WTC11 (cell line): ENCODE data around the gene RAB15. TPM values are rescaled to one million over a fixed set of nuclear protein-coding genes. Genes with fewer than 3 reads are reported as not detected.

Experiments used
- ATAC-seq: fragments of 200-7000 bp; cut with Tn5 transposase; 2 replicates; pipeline ENCODE4 v1.10.0; 2021; ENCODE audit warnings: mild to moderate bottlenecking, moderate library complexity
- CTCF ChIA-PET: fragments of 300-600 bp; sonication (Branson Sonifier 250); formaldehyde crosslinking; loops from one replicate; lab custom pipeline; 2021; ENCODE audit warnings: antibody characterized with exemption; lab: Charles Lee
- POLR2A ChIA-PET: fragments of 350-600 bp; sonication (Branson Sonifier 250); formaldehyde crosslinking; loops from one replicate; lab custom pipeline; 2021; ENCODE audit warnings: antibody characterized with exemption; lab: Charles Lee
- DNase-seq: peaks from one replicate; pipeline ENCODE4 v3.0.0; 2021; ENCODE audit warnings: low spot score
- H3K27ac Mint-ChIP-seq: 2 replicates; pipeline ENCODE4 v1.8.0; 2021; ENCODE audit warnings: mixed read lengths
- H3K27me3 Mint-ChIP-seq: 2 replicates; pipeline ENCODE4 v1.8.0; 2021; ENCODE audit warnings: low read depth, mild to moderate bottlenecking, moderate library complexity, mixed read lengths
- H3K36me3 Mint-ChIP-seq: 2 replicates; pipeline ENCODE4 v1.8.0; 2021; ENCODE audit warnings: mixed read lengths
- H3K4me1 Mint-ChIP-seq: 2 replicates; pipeline ENCODE4 v1.8.0; 2022; ENCODE audit warnings: mixed read lengths
- H3K4me3 Mint-ChIP-seq: 2 replicates; pipeline ENCODE4 v1.8.0; 2021; ENCODE audit warnings: mild to moderate bottlenecking, moderate library complexity, mixed read lengths
- H3K9me3 Mint-ChIP-seq: 2 replicates; pipeline ENCODE4 v1.8.0; 2021; ENCODE audit warnings: mixed read lengths
- ATF1 ChIP-seq: sonication (generic); formaldehyde crosslinking; IDR thresholded peaks from 2 replicates; pipeline ENCODE4 v1.8.1; 2023; ENCODE audit warnings: mild to moderate bottlenecking, moderate library complexity, missing genetic modification reagents
- ATF3 ChIP-seq: sonication (generic); formaldehyde crosslinking; conservative IDR thresholded peaks from 2 replicates; pipeline ENCODE4 v1.8.1; 2022; ENCODE audit warnings: mild to moderate bottlenecking, missing genetic modification reagents
- CDX4 ChIP-seq: fragments of 250-450 bp; sonication (Bioruptor Pico); IDR thresholded peaks from 2 replicates; pipeline ENCODE4 v1.9.0; 2021; ENCODE audit warnings: moderate library complexity, mild to moderate bottlenecking, inconsistent platforms, borderline replicate concordance
- GTF2I ChIP-seq: fragments of 250-450 bp; sonication (Bioruptor Pico); conservative IDR thresholded peaks from 2 replicates; pipeline ENCODE4 v1.4.0; 2021; ENCODE audit warnings: mild to moderate bottlenecking
- HMGA2 ChIP-seq: fragments of 250-450 bp; sonication (Bioruptor Pico); IDR thresholded peaks from 2 replicates; pipeline ENCODE4 v1.4.0; 2021; ENCODE audit warnings: mild to moderate bottlenecking, moderate library complexity
- MLX ChIP-seq: sonication (generic); formaldehyde crosslinking; IDR thresholded peaks from 2 replicates; pipeline ENCODE4 v1.8.1; 2023; ENCODE audit warnings: mild to moderate bottlenecking, missing genetic modification reagents, moderate library complexity
- NR1H2 ChIP-seq: sonication (generic); formaldehyde crosslinking; IDR thresholded peaks from 2 replicates; pipeline ENCODE4 v1.9.0; 2021; ENCODE audit warnings: mild to moderate bottlenecking, moderate library complexity, missing genetic modification reagents
- NR2C2 ChIP-seq: sonication (generic); formaldehyde crosslinking; IDR thresholded peaks from 2 replicates; pipeline ENCODE4 v1.8.0; 2022; ENCODE audit warnings: mild to moderate bottlenecking, missing genetic modification reagents
- NR3C1 ChIP-seq: sonication (generic); formaldehyde crosslinking; conservative IDR thresholded peaks from 2 replicates; pipeline ENCODE4 v1.8.1; 2023; ENCODE audit warnings: low read depth, mild to moderate bottlenecking, missing genetic modification reagents
- PREB ChIP-seq: sonication (generic); formaldehyde crosslinking; IDR thresholded peaks from 2 replicates; pipeline ENCODE4 v1.8.1; 2022; ENCODE audit warnings: mild to moderate bottlenecking, missing genetic modification reagents, moderate library complexity, borderline replicate concordance
- RORB ChIP-seq: fragments of 250-450 bp; sonication (Bioruptor Pico); IDR thresholded peaks from 2 replicates; pipeline ENCODE4 v1.9.0; 2021; ENCODE audit warnings: mild to moderate bottlenecking
- TEAD1 ChIP-seq: sonication (generic); formaldehyde crosslinking; IDR thresholded peaks from 2 replicates; pipeline ENCODE4 v1.8.0; 2022; ENCODE audit warnings: mild to moderate bottlenecking, missing genetic modification reagents
- USF1 ChIP-seq: sonication (generic); formaldehyde crosslinking; IDR thresholded peaks from 2 replicates; pipeline ENCODE4 v1.8.0; 2022; ENCODE audit warnings: mild to moderate bottlenecking, missing genetic modification reagents
- ZBTB21 ChIP-seq: sonication (generic); formaldehyde crosslinking; IDR thresholded peaks from 2 replicates; pipeline ENCODE4 v1.8.1; 2023; ENCODE audit warnings: mild to moderate bottlenecking, missing genetic modification reagents, borderline replicate concordance
- ZBTB43 ChIP-seq: sonication (generic); formaldehyde crosslinking; IDR thresholded peaks from 2 replicates; pipeline ENCODE4 v1.8.1; 2023; ENCODE audit warnings: mild to moderate bottlenecking, missing genetic modification reagents
- ZMAT4 ChIP-seq: fragments of 250-450 bp; sonication (Bioruptor Pico); IDR thresholded peaks from 2 replicates; pipeline ENCODE4 v1.9.0; 2021; ENCODE audit warnings: mild to moderate bottlenecking
- ZNF121 ChIP-seq: sonication (generic); formaldehyde crosslinking; IDR thresholded peaks from 2 replicates; pipeline ENCODE4 v1.8.0; 2023; ENCODE audit warnings: missing genetic modification reagents
- ZNF281 ChIP-seq: sonication (generic); formaldehyde crosslinking; IDR thresholded peaks from 2 replicates; pipeline ENCODE4 v1.8.0; 2023; ENCODE audit warnings: mild to moderate bottlenecking, missing genetic modification reagents
- total RNA-seq: library from RNA; stranded (reverse); gene quantifications from 3 replicates; pipeline ENCODE4 v1.2.3, GENCODE V29; 2021

Gene RAB15
- total RNA-seq, 1 experiment from 2014 or later: 49.1 TPM

- Mint-ChIP-seq H3K27me3 (no peaks in the 10 kb centered on the region), H3K36me3 (peaks cover 23% of the 10 kb centered on the region), H3K4me1 (peaks cover 27% of the 10 kb centered on the region), H3K9me3 (no peaks in the 10 kb centered on the region), H3K4me3 (no peak overlapping the region), H3K27ac (no peak overlapping the region)
- POLR2A ChIA-PET: no interaction called here
- DNase-seq: no peak
- CTCF ChIA-PET: no interaction called here
- no peak for TF ChIP-seq ATF1 (CRISPR knock-in tag)
- TF ChIP-seq NR1H2 (CRISPR knock-in tag): no peak
- TF ChIP-seq RORB (CRISPR knock-in tag): no peak
- no peak for TF ChIP-seq ZBTB43 (CRISPR knock-in tag)
- TF ChIP-seq ZMAT4 (CRISPR knock-in tag): no peak
- TF ChIP-seq ZNF281 (CRISPR knock-in tag): no peak
- TF ChIP-seq ZBTB21 (CRISPR knock-in tag): no peak
- TF ChIP-seq NR2C2: no peak
- no peak for TF ChIP-seq USF1 (CRISPR knock-in tag)
- TF ChIP-seq CDX4: no peak
- TF ChIP-seq GTF2I (CRISPR knock-in tag): no peak
- no peak for TF ChIP-seq TEAD1 (CRISPR knock-in tag)
- TF ChIP-seq PREB (CRISPR knock-in tag): no peak
- no peak for TF ChIP-seq ATF3
- TF ChIP-seq ZNF121: no peak
- TF ChIP-seq HMGA2 (CRISPR knock-in tag): no peak
- ATAC-seq: no peak
These were observed 20.4 kb downstream of the RAB15 start for GRCh38 chr14:64951724-64952123.

GRCh38 chr14:64951291-64951690, 20.8 kb downstream of the RAB15 start:
- Mint-ChIP-seq H3K27me3 (no peaks in the 10 kb centered on the region), H3K4me1 (peaks cover 22% of the 10 kb centered on the region), H3K9me3 (no peaks in the 10 kb centered on the region), H3K27ac (no peak overlapping the region), H3K4me3 (no peak overlapping the region), H3K36me3 (peaks cover 23% of the 10 kb centered on the region)
- TF ChIP-seq NR3C1: no peak
- POLR2A ChIA-PET: no interaction called here
- CTCF ChIA-PET: no interaction called here
- DNase-seq (no peak), ATAC-seq (no peak)

- Mint-ChIP-seq H3K4me3 (no peak overlapping the region), H3K4me1 (peaks cover 18% of the 10 kb centered on the region), H3K27ac (no peak overlapping the region), H3K9me3 (no peaks in the 10 kb centered on the region), H3K36me3 (peaks cover 23% of the 10 kb centered on the region), H3K27me3 (no peaks in the 10 kb centered on the region)
- ChIA-PET POLR2A (no interaction called here), CTCF (no interaction called here)
- DNase-seq (no peak), ATAC-seq (no peak)
- no peak for TF ChIP-seq MLX
These were observed 21.2 kb downstream of the RAB15 start for GRCh38 chr14:64950889-64951288.
